Cerebellar nuclear complex (tissue), 1 donor: ENCODE data around the gene HOXB8.

Source experiments
- DNase-seq, 2 experiments: peaks; one replicate each; lab custom pipeline; 2025; lab: John Stamatoyannopoulos, UW

HOXB8 gene

DNA sequence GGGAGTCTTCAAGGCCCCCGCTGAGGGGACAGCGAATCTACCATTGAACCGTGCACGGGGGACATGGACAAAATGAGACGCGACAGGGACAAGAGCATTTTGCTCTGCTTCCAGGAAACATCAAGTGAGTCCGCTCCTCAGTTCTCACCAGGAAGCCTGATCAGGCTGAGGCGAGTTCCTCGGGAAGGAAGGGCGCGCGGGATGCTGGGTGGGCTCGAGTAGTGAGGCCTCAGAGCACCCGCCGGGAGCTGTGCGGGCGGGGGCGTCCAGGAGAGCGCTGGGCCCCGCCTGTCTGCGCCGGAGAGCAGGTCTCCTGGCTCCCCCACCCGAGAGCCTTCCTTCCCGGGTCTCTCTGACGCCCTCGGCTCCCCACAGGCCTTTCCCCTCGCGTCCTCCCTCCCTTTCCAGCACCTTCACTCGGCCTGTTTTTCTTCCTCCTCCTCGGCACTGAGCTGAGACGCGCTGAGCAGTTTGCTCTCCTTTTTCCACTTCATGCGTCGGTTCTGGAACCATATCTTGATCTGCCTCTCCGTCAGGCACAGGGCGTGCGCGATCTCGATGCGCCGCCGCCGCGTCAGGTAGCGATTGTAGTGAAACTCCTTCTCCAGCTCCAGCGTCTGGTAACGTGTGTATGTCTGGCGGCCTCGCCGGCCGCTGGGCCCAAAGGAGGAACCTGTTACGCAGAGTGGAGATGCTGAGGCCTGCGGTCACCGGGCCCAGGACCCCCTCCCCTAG is 18.9 kb downstream of the HOXB8 start:
- no peak for DNase-seq

GRCh38 chr17:48595278-48595999 is 19.7 kb downstream of the HOXB8 start:
- DNase-seq: no peak

GRCh38 chr17:48594538-48595277 is 20.4 kb downstream of the HOXB8 start:
- no peak for DNase-seq

DNA sequence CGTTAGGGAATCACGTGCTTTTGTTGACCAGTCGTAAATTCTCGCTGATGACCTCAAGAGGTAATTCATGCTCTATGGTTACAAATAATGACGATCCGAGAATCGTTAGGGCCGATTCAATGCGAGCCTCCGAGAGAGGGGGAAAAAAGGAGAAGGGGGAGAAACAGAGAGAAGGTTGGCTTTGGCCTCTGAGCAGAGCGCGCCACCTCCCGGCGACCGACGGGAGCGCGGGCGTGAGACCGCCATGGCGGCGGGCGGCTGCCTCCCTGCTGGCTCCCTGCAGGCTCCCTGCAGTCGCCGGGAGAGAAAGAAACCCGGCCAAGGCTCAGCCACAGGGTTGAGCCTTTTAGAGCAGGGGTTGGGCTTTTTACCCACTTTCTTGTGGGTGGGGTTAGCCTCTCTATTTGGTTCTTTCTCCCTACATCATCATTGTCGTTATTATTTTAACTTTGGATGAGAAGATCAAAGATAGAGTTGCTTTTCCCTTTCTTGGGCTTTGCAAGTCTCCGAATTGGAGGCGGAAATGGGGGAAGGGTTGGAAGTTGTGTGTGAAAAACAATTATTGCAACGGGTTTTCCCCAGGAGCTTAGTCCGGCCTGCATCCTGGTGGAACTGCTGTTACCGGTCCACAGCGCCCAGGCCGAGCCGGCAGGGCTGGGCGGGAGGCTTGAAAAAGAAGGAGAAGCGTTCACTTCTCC is 21.1 kb downstream of the HOXB8 start:
- DNase-seq: no peak

DNA sequence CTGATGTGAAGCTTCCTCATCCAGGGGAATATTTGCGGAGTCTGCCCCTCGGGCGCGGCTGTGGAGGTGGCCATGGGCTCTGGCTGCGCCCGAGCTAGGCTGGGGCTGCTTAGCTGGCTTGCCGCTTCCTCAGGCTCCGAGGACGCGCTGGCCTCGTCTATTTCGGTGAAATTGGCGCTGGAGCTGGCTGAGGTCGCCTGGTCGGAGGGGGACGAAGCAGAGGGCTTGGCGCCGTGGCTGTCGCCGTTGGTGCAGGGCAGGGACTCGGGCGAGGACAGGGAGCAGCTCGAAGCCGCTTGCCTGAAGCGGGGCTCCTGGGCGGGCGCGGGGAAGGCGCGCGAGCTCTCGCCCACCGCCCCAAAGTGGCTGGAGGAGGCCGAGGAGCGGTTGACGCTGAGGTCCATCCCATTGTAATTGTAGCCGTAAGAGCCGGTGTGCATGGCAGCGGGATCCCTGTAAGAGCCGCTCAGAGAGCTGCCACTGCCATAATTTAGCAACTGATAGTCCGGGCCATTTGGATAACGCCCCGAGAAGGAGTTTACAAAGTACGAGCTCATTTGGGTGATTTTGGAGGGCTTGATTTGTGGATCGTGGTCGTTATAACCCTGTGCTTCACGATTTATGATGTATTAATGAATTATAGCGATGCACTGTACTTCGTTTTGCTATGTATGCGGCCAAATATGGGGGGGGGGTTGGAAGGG is 21.8 kb downstream of the HOXB8 start, which contains the start of gene HOXB5:
Gene HOXB5, minus strand, starts transcription at position 654 of the 704 bp plus-strand sequence. Its CDS starts 97 bp downstream, at position 557.
- no peak for DNase-seq

GRCh38 chr17:48592577-48592976 is 22.5 kb downstream of the HOXB8 start:
- no peak for DNase-seq

- DNase-seq: no peak
Measured at GRCh38 chr17:48592057-48592514, 23.0 kb downstream of the HOXB8 start.

GRCh38 chr17:48591255-48592056 is 23.6 kb downstream of the HOXB8 start:
- DNase-seq: no peak

DNA sequence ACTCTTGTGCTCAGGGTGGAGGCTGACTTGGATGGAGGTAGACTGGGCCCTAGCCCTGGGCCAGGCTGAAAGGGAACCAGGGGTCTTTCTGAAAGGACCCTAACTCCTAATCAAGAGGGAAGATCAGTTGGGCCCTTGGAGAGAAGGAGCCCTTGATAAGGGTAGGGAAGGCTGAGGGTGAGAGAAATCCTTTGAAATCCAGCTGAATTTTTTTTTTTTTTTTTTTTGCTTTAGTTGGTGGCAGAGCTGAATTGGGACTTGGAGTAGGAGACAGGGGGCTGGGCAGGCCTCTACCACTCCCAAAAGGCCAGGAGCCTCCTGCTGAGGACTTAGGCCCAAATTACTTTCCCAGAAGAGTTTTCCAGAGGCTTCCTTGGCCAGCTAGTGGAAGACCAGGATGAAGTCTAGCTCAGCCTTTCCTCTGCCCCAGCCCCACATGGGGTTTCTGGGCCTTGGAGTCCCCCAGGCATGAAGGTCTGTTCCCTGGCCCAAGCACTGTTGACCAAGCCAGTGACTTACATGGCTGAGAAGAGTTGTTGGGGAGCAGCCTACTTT is 24.4 kb downstream of the HOXB8 start:
- no peak for DNase-seq

DNA sequence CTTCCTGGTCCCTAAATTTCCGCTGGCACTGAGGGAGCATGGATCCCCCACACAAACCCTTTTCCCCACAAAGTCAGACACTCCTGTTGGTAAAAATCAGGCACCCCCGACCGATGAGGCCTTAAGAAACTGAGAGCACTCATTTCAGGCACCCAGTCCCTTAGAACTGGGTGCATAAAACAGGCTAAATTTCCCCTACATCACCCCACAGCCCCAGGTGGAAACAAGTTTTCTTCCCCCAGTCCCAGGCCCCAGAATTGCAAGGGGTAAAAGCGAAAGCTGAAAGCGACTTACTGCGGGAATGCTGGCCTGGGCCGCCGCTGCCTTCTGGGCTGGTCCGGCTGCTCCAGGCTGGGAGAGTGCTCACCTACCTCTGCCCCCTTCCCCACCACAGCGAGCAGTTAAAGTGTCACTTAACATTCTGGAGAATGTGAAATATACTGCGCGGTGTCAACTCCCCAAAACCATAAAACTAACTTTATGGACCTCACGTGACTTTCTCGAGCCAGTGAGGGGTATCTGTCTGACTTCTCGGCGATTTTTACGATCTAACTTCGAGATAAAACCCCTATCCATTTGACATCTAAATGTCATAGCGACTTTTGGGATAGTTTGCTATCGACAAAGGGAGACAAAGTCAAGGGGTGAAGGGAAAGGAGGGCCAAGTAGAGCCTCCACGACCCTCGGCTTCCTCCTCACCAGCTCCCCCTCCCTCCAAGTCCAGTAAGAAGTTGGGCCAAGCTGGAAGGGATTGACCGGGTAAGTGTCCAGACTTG is 25.1 kb downstream of the HOXB8 start, which contains the start of gene HOXB3:
Gene HOXB3, minus strand, starts transcription at position 411 of the 776 bp plus-strand sequence. CDS start 37,767 bp downstream, outside the sequence.
- no peak for DNase-seq

- DNase-seq: no peak
Measured at GRCh38 chr17:48589060-48589830, 25.8 kb downstream of the HOXB8 start.

GRCh38 chr17:48588528-48588927 is 26.6 kb downstream of the HOXB8 start:
- no peak for DNase-seq

GRCh38 chr17:48588074-48588415 is 27.0 kb downstream of the HOXB8 start:
- DNase-seq: no peak

- DNase-seq: no peak
Measured at GRCh38 chr17:48587276-48588073, 27.6 kb downstream of the HOXB8 start.

DNA sequence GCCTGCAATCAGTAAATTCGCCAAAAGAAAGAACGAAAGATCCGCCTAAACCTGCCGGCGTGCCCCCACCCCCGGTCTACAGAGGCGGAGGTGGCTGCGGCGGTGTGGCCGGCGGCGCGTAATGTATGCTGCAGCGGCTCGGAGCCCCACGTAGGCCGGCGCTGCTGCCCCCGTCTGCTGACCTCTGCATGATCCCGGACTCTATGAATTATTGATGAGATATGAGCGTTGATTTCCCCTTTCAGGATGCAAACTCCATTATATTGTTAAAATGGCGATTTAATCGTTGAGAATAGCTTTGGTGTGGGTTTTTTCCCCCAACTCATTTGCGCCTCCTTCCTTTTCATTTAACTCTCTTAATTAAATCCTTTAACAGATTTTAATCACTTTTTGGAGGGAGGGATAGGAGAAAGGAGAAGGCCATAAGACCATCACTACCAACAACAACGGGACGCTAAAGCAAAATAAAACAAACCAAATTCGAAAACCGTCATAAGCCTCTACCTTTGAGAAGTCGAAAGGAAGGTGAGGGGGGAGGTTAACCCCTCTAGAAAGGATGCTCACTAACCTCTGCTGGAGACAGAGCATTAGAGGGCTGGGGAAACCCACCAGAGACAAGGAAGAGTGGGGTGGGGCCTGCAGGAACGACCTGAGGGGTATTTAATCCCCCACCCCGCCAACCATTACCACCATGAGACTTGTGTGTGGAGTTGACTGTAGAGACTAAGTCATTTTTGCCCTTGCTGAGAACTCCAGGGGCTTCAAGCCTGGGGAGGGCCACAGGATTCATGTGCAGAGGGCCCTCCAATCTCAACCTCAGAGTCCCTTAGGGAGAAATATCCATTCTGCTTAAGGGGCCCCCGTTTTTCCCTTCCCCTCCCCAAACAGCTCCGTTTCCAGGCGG is 28.5 kb downstream of the HOXB8 start:
- no peak for DNase-seq

GRCh38 chr17:48584223-48584741 is 30.8 kb downstream of the HOXB8 start:
- no peak for DNase-seq
